Activated CD8-positive, alpha-beta memory T cell treated with anti-CD3 and anti-CD28 coated beads for 36 hours (primary cell): ENCODE measurements around the gene CAND2. TPM values are rescaled to one million over a fixed set of nuclear protein-coding genes. Genes with fewer than 3 reads are reported as not detected.
"Not testable (repeated sequence)": the region's sequence is repeated elsewhere in the genome, so short reads cannot be mapped to it uniquely, and the experiment has no call there.

ENCODE experiments used
- CTCF ChIA-PET: fragments of 350-600 bp; sonication (Branson Sonifier 250); formaldehyde crosslinking; loops from one replicate; lab custom pipeline; 2021; ENCODE audit warnings: antibody characterized with exemption; lab: Charles Lee
- POLR2A ChIA-PET: fragments of 350-600 bp; sonication (Branson Sonifier 250); formaldehyde crosslinking; loops from one replicate; lab custom pipeline; 2021; ENCODE audit warnings: antibody characterized with exemption; lab: Charles Lee
- total RNA-seq, 2 experiments: library from RNA; stranded (reverse); gene quantifications; one replicate each; pipeline ENCODE4 v1.2.3, GENCODE V29; 2021

The CAND2 gene
- total RNA-seq, 2 experiments from 2014 or later: 1.0 to 2.6 TPM

DNA sequence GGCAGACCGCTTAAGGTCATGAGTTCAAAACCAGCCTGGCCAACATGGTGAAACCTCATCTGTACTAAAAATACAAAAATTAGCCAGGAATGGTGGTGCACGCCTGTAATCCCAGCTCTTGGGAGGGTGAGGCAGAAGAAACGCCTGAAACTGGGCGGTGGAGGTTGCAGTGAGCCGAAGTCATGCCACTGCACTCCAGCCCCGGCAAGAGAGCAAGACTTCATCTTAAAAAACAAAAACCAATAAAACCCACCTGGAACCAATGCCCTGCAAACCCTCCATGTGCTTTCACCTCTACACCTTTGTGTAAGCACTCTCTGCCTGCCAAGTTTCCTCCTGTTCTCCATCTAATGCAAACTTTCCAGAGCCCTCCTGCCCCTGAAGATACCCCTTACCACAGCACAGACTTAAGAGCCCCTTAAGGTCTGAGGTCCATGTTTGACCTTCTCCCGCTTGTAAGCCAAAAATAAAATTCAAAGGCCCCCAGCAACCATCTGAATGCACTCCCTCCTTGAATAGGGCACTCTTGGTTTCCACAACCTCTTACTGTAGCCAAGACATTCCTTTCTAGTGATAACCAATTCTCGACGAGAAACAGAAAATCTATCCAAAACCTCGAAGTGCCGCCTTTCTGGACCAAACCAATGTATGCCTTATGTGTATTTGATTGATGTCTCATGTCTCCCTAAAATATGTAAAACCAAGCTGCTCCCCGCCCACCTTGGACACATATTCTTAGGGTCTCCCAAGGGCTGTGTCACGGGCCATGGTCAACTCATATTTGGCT lies 41.9 kb downstream of the CAND2 start:
- ChIA-PET CTCF (interaction anchor here (0.5 to 1.1 kb wide), 3 partner anchors 30 to 226 kb away, joined by 3 to 4 read pairs (median 3); no protein-coding TSS in a partner anchor), POLR2A (interaction anchor here (0.5 to 1.4 kb wide), 2 partner anchors 11 to 28 kb away, joined by 4 read pairs; no protein-coding TSS in a partner anchor)

DNA sequence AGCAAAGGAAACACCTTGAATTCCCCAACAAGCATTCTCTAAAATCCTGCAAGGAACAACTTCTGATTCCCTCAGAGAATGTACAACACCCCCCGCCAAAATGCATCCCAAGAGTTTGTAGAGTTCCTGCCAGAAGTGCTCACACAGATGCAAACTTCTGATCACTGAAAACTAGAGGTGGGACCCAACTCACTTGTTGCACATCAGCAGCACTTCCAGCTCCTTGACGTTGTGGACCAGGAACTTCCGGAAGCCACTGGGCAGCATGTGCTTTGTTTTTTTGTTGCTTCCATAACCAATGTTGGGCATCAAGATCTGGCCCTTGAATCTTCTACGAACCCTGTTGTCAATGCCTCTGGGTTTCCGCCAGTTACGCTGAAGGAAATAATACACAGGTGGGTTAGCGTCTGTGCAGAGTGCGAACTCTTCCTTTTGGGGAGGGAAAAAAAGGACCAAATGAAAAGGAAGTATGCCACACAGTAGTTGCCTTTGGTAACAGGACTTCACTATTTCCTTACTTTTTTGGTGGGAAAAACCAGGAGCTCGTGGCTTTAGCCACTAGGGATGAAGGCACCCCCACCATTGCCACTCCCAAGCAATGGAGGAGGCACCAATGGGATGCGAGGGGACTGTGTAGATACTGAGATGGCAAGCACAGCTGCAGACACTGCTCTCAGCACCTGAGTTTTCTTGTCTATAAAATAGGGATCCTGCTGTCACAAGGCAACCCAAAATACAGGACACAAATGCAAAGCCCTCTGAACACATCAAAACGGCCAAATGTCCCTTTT lies 42.9 kb downstream of the CAND2 start:
- ChIA-PET CTCF (interaction anchor here (0.7 to 0.9 kb wide), 2 partner anchors 31 to 134 kb away, joined by 3 to 4 read pairs; no protein-coding TSS in a partner anchor), POLR2A (interaction anchor here (0.6 to 2.8 kb wide), 3 partner anchors 8 to 50 kb away, joined by 3 to 20 read pairs (median 4); no protein-coding TSS in a partner anchor)

DNA sequence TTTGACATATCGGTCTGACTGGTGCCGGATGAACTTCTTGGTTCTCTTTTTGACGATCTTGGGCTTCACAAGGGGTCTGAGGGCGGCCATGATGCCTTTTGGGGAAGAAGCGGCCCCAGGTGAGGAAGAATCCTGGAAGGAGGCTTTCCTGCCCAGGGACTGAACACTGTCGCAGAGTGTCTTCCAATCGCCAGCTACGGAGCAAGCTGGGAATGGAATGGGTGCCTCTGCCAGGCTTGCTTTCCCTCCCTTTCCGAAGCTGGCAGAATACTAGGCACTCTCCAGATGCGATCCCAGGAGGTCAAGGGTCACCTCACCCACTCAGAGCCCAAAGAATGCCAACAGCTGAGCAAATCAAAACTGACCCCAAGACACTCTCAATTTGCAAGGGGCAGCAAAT lies 43.7 kb downstream of the CAND2 start:
- POLR2A ChIA-PET: interaction anchor here (1.2 to 2.8 kb wide), 2 partner anchors 9 to 27 kb away, joined by 3 to 20 read pairs; no protein-coding TSS in a partner anchor
- CTCF ChIA-PET: interaction anchor here (0.7 to 1.3 kb wide), 3 partner anchors 8 to 51 kb away, joined by 3 to 4 read pairs (median 3); no protein-coding TSS in a partner anchor

DNA sequence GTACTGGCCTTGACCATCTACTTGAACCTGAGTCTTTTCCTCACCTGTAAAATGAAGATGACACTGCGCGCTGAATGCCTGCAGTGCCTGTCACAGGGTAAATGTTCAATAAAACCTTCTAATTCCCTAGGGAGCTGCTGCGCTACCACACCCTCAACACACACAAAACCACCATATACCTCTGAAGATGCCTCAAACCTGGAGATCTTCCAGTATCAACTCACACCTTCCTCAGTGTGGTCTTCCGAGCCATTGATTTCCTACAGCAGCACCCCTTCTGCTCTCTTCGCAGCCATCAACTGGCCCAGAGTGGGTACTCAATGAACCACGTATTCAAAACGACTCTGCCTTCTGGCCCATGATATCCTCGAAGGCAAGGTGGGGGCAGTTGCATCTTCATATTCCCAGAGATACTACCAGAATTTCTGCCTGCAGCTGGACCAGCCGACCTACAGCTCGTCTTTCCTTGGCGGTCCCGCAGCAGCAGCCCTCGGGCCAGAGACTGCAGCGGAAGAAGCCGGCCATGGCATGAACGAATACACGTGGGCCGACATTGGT lies 44.2 kb downstream of the CAND2 start:
- ChIA-PET CTCF (interaction anchor here (0.9 to 2.4 kb wide), 4 partner anchors 8 to 53 kb away, joined by 3 to 12 read pairs (median 4); no protein-coding TSS in a partner anchor), POLR2A (interaction anchor here (1.2 to 2.8 kb wide), 5 partner anchors 9 to 639 kb away, joined by 3 to 20 read pairs (median 4); partner anchors contain the start of genes HDAC11 and RAF1)

DNA sequence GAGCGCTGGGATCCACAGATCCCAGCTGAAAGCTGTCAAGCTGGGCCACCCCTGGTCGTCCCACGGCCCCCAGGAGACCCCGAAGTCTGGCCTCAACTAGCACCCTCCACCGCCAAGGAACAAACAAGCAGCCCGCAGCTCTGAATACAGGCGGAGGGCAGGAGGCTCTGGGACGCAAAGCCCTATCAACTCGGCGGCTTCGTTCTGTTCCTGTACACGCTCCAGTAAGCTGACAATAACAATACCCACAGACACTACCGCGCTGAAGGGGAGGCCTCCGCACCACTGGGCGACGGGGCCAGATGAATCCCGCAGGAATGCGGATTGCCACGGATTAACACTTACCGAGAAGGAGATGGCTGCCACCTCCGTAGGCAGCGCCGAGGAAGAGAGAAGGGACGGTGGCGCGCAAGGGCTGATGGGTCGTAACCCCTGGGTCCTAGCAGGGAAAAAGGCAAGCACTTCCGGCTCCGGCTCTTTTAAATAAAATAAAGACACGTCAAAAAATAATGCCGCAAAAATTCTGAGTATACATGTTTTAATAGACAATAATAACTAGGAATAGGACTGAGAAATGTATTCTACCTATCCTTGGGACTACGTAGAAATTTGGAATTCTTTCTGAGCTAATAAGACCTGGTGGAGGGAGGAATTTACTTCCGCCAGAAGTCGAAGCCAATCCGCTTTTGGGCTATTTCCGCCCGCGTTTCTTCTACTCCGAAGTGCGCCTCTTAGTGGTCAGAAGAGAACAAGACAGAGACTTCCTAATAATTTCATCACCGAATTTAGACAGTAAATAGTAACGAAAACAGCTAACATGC lies 44.9 kb downstream of the CAND2 start, which contains the start of gene RPL32:
Gene RPL32 (minus strand): TSS at position 417 of the 821 bp plus-strand sequence. CDS start 1,328 bp downstream, outside the sequence.
- POLR2A ChIA-PET: interaction anchor here (0.6 to 2.8 kb wide), 7 partner anchors 10 to 639 kb away, joined by 3 to 20 read pairs (median 4); partner anchors contain the start of genes HDAC11 and RAF1
- CTCF ChIA-PET: interaction anchor here (0.6 to 2.4 kb wide), 16 partner anchors 9 to 151 kb away, joined by 3 to 12 read pairs (median 4); no protein-coding TSS in a partner anchor

DNA sequence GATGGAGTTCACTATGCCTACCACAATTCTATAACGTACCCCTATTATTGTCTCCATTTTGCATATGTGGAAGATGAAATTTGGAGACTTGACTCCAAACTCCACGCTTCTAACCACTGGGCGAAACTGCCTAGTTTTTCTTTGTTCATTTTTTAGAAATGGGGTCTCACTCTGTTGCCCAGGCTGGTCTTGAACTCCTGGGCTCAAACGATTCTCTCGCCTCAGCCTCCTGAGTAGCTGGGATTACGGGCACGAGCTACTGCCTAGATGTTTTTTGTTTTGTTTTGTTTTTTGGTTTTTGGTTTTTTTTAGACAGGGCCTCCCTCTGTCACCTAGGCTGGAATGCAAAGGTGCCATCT lies 45.5 kb downstream of the CAND2 start:
- CTCF ChIA-PET: interaction anchor here (0.6 to 2.4 kb wide), 14 partner anchors 11 to 151 kb away, joined by 3 to 12 read pairs (median 4); no protein-coding TSS in a partner anchor
- POLR2A ChIA-PET: interaction anchor here (0.6 to 2.8 kb wide), 7 partner anchors 11 to 638 kb away, joined by 3 to 20 read pairs (median 4); partner anchors contain the start of genes HDAC11 and RAF1

DNA sequence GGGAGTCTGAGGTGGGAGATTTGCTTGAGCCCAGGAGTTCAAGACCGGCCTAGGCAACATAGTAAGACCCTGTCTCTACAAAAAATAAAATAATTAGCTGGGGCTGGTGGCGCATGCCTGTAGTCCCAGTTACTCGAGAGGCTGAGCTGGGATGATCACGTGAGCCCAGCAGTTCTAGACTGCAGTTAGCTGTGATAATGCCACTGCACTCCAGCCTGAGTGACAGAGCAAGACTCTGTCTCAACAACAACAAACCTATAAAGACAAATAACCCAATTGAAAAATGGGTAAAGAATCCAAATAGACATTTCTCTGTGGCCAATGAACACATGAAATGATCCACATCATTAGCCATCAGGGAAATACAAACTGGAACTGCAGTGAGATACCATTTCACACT lies 46.0 kb downstream of the CAND2 start:
- ChIA-PET POLR2A (no interaction called here), CTCF (interaction anchor here (1.0 to 2.4 kb wide), 5 partner anchors 12 to 55 kb away, joined by 3 to 12 read pairs (median 4); no protein-coding TSS in a partner anchor)

DNA sequence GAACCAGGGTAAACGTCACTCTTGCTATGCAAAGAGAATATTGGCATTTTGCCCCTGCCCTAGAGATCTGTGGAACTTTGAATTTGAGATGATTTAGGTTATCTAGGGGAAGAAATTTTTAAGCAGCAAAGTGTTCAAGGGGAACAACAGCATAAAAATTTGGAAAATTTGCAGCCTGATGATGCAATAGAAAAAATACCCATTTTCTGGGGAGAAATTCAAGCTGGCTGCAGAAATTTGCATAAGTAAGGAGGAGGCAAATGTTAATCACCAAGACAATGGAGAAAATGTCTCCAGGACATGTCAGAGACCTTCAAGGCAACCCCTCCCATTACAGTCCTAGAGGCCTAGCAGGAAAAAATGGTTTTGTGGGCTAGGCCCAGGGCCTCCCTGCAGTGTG lies 49.3 kb downstream of the CAND2 start:
- ChIA-PET CTCF (no interaction called here), POLR2A (no interaction called here)

DNA sequence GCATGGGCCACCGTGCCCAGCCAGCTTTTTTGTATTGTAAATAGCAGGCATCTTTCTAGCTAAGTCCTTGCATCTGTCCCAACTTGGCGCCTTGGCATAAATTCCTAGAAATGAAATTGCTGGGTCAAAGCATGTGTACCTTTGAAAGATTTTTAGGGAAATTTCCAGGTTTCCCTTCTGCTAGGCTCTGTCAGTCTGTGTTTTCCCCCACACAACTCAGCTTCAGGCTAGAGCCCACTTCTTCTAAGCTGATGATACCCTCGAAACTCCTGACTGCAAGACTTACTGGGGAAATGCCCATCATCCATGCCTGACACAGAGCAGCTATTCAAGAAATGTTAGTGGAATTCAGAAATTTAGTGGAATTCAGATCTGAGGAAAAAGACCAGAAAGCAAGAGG lies 55.7 kb downstream of the CAND2 start:
- POLR2A ChIA-PET: no interaction called here
- CTCF ChIA-PET: no interaction called here

DNA sequence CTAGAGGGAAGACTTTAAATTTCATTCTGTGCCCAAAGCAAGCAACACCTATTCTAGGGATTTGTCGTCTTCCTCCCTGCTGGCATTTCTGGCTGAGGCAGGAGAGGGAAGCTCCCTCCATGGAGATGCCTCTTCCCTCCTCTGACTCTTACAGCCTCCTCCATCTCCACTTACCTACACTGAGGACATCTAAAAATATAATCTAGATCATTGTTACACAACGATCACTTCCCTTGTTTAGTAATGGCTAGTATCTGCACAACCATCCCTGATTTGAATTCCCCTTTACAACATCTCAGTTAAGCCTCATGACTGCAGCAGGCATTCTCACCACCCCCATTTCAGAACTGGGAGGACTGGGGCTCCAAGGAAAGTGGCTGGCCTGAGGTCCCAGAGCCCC lies 57.4 kb downstream of the CAND2 start:
- CTCF ChIA-PET, POLR2A ChIA-PET: not testable (repeated sequence)

DNA sequence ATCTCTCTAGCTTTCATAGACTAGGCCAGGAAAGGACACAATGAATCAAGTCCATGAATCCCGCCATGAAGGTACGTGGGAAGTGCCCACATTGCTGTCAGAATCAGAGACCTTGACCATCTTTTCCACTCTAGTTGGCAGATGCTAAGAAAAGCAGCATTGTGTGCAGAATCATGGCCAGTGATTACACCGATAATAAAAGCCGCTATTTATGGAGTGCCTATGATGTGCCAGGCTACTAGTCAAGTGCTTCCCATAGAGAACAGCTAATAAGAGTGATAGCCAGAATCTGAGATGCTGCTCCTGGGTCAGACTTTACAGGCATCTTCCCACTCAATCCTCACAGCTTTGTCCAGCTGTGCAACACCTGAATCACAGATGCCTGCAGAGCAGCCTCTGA lies 58.1 kb downstream of the CAND2 start:
- ChIA-PET CTCF (no interaction called here), POLR2A (no interaction called here)

DNA sequence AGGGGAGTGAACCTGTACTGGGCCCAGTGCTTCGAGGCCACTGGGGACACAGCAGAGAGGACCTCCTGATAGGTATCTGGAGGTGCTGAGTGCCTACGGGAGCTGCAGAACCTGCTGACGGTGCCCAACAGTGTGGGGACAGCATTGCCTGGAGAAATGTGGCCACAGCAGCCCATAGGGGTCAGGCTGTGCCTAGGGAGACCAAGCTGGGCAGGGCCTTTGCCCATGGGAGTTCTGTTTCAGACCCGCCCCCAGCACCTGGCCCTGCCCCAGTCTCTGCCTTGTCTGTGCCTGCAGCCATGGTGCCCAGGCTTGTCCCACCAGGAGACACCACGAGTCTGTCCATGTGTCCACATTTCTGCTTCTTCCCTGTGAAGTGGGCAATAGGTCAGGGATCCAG lies 60.1 kb downstream of the CAND2 start:
- ChIA-PET CTCF (no interaction called here), POLR2A (no interaction called here)

DNA sequence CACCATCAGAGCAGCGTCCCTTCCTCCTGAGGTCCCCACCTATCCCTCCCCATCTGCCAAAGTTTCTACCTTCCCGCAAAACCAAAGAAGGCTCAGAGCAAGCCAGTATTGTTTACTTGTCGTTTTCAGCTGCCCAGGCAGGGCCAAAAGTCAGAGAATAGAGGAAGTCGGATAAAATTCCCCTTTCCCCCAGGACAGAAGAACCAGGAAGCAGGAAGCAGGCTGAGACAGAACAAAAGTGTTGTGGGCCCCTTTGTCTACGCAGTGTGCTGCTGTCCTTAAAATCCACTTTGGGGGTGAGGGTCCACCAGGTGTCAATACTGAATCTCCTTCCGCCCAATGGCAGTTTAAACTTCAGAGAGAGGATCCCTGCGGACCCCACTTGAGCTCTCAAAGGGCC lies 63.4 kb downstream of the CAND2 start:
- ChIA-PET POLR2A (interaction anchor here (0.6 kb wide), 1 partner anchor 44 kb away, joined by 3 read pairs; no protein-coding TSS in a partner anchor), CTCF (no interaction called here)

DNA sequence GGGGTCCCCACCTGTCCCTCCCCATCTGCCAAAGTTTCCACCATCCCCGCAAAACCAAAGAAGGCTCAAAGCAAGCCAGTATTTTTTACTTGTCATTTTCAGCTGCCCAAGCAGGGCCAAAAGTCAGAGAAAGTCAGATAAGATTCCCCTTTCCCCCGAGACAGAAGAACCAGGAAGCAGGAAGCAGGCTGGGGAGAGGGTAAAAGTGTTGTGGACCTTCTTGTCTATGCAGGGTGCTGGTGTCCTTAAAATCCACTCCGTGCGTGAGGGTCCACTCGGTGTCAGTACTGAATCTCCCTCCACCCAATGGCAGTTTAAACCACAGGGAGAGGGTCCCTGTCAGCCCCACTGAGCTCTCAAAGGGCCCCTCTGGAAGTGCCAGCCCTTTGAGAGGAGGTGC lies 65.1 kb downstream of the CAND2 start:
- POLR2A ChIA-PET: no interaction called here

DNA sequence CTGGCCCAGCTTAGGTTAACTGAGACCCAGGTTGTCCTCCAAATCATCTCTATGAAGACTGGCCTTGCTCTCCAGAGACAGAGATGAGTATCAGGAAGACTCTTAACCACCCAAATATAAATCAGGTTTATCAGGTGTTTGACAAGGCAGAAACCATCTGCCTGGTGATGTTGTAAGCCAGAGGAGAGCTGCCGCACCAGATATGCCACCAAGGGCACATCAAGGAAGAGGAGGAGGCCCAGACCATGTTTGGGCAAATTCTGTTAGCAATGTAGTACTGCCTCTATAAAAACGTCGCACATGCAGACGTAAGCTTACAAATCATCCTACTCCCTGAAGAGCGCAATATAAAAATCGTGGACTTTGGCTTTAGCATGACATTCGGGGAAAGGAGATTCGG lies 65.9 kb downstream of the CAND2 start:
- ChIA-PET CTCF (no interaction called here), POLR2A (no interaction called here)

More for the DNA sequence above, 65.1 kb downstream of the CAND2 start:
- CTCF ChIA-PET: no interaction called here

DNA sequence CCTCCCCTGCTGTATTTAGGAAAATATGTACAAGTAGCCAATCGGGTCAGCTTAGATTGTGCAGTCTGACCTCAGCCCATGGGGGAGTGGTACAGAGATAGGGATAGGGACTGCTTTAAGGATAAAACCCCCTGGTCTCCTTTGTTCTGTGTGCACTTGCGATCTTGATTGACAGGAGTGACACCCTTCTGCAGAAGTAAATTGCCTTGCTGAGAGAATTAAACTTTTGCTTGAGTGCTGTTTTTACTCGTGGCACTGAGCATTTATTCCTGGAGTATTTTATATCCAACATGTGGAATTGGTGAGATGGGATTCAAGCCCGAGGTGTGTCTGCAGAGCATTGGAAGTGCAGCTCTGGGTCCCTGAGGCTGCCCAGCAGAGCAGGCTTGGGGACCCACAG lies 68.8 kb downstream of the CAND2 start:
- ChIA-PET POLR2A (no interaction called here), CTCF (interaction anchor here (1.3 kb wide), 1 partner anchor 15 kb away, joined by 4 read pairs; no protein-coding TSS in a partner anchor)

DNA sequence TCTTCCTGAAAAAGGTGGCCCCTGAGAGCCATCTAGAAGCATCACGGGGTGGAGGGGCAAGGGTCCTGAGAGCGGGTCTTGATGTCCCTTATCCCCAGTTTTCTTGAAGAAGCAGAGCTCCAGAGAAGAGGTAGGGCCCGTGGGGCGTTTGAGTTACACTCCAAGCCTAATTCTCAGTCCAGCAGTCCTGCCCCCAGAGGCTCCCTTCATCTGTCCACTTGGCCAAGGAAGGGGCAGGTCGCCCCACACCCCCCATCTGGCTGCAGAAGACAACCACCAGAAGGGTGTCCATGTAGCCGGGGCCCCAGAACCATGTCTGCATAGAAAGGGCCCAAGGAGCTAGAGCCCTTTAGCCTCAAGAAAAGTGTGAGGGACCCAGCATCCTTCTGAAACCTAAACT lies 70.4 kb downstream of the CAND2 start:
- ChIA-PET POLR2A (no interaction called here), CTCF (interaction anchor here (1.7 kb wide), 1 partner anchor 25 kb away, joined by 7 read pairs; no protein-coding TSS in a partner anchor)
